Keratinocyte (primary cell): ENCODE measurements around the gene NTN1.

Experiments
- EZH2 ChIP-seq: IDR thresholded peaks from one replicate; pipeline ENCODE4 v1.6.1; 2012; ENCODE audit warnings: inconsistent platforms, mild to moderate bottlenecking, low read length, moderate library complexity
- TF ChIP-seq, protein P1 (sequence below), 3 experiments: IDR thresholded peaks in 1 of 3; conservative IDR thresholded peaks in 1 of 3; optimal IDR thresholded peaks in 1 of 3; 2 replicates in 2 of 3; 3 replicates in 1 of 3; pipeline versions ENCODE3 to v1.5.1; 2011; ENCODE audit warnings: low read length in 3 of 3, mild to moderate bottlenecking in 3 of 3, moderate library complexity in 2 of 3, control low read depth in 1 of 3, inconsistent platforms in 1 of 3; ENCODE audit not compliant: insufficient read depth in 2 of 3; ENCODE audit errors: extremely low read depth in 1 of 3

GRCh38 chr17:9266031-9266680 lies 244.8 kb downstream of the NTN1 start:
- TF ChIP-seq, protein P1, sequence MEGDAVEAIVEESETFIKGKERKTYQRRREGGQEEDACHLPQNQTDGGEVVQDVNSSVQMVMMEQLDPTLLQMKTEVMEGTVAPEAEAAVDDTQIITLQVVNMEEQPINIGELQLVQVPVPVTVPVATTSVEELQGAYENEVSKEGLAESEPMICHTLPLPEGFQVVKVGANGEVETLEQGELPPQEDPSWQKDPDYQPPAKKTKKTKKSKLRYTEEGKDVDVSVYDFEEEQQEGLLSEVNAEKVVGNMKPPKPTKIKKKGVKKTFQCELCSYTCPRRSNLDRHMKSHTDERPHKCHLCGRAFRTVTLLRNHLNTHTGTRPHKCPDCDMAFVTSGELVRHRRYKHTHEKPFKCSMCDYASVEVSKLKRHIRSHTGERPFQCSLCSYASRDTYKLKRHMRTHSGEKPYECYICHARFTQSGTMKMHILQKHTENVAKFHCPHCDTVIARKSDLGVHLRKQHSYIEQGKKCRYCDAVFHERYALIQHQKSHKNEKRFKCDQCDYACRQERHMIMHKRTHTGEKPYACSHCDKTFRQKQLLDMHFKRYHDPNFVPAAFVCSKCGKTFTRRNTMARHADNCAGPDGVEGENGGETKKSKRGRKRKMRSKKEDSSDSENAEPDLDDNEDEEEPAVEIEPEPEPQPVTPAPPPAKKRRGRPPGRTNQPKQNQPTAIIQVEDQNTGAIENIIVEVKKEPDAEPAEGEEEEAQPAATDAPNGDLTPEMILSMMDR (optimal IDR thresholded peaks at IDR 0.05 in 1 of 3, IDR thresholded peaks at IDR 0.05 in 1 of 3, conservative IDR thresholded peaks at IDR 0.05 in 1 of 3; ENCODE audit: extremely low read depth in 1 of 3, insufficient read depth in 2 of 3, low read length in 3 of 3), result no peak
- no peak for TF ChIP-seq EZH2
